HCT116 (cell line): ENCODE results near the gene TAF6.

Experiments
- EZH2 ChIP-seq: fragments of 200-600 bp; sonication (generic); IDR thresholded peaks from 2 replicates; pipeline ENCODE4 v1.6.1; 2017; ENCODE audit warnings: antibody characterized with exemption, mixed run types
- EZH2phosphoT487 ChIP-seq: fragments of 200-600 bp; IDR thresholded peaks from 2 replicates; pipeline ENCODE4 v1.6.1; 2018; ENCODE audit warnings: antibody characterized with exemption, borderline replicate concordance
- JUND ChIP-seq: IDR thresholded peaks from 2 replicates; pipeline ENCODE4 v1.6.1; 2012
- POLR2A ChIP-seq: IDR thresholded peaks from 2 replicates; pipeline ENCODE4 v1.7.0; 2011; ENCODE audit warnings: borderline replicate concordance; ENCODE audit not compliant: insufficient read depth, insufficient read length; ENCODE audit errors: extremely low read depth
- RAD21 ChIP-seq: IDR thresholded peaks from 2 replicates; pipeline ENCODE4 v1.6.1; 2012; ENCODE audit warnings: low read depth, mild to moderate bottlenecking
- SIN3A ChIP-seq: IDR thresholded peaks from 2 replicates; pipeline ENCODE4 v1.6.1; 2012; ENCODE audit warnings: low read depth
- TCF7L2 ChIP-seq: IDR thresholded peaks from 2 replicates; pipeline ENCODE4 v1.7.0; 2011; ENCODE audit warnings: borderline replicate concordance, inconsistent platforms; ENCODE audit not compliant: insufficient read depth, insufficient read length; ENCODE audit errors: extremely low read depth
- YY1 ChIP-seq: IDR thresholded peaks from 2 replicates; pipeline ENCODE4 v1.6.1; 2011; ENCODE audit warnings: low read length, low read depth, moderate library complexity, mild to moderate bottlenecking; ENCODE audit not compliant: insufficient replicate concordance; ENCODE audit errors: extremely low read depth
- ZFX ChIP-seq: fragments of 450-650 bp; IDR thresholded peaks from 2 replicates; pipeline ENCODE4 v1.6.1; 2017
- ZNF274 ChIP-seq: fragments of 200-500 bp; sonication (Bioruptor generic); IDR thresholded peaks from 2 replicates; pipeline ENCODE4 v1.6.1; 2014; ENCODE audit warnings: mild to moderate bottlenecking, low read depth, low read length, inconsistent platforms
- TF ChIP-seq, protein P1 (sequence below), 3 experiments: fragments of 200-600 bp in 1 of 3; sonication (generic) in 1 of 3; IDR thresholded peaks in 2 of 3; conservative IDR thresholded peaks in 1 of 3; 2 replicates each; pipeline ENCODE4 v1.5.1; 2012 to 2017; ENCODE audit warnings: low read depth in 2 of 3, low read length in 2 of 3, antibody characterized with exemption in 1 of 3, borderline replicate concordance in 1 of 3, control low read depth in 1 of 3, mild to moderate bottlenecking in 1 of 3, mixed read lengths in 1 of 3, mixed run types in 1 of 3, moderate library complexity in 1 of 3; ENCODE audit not compliant: insufficient read depth in 1 of 3

DNA sequence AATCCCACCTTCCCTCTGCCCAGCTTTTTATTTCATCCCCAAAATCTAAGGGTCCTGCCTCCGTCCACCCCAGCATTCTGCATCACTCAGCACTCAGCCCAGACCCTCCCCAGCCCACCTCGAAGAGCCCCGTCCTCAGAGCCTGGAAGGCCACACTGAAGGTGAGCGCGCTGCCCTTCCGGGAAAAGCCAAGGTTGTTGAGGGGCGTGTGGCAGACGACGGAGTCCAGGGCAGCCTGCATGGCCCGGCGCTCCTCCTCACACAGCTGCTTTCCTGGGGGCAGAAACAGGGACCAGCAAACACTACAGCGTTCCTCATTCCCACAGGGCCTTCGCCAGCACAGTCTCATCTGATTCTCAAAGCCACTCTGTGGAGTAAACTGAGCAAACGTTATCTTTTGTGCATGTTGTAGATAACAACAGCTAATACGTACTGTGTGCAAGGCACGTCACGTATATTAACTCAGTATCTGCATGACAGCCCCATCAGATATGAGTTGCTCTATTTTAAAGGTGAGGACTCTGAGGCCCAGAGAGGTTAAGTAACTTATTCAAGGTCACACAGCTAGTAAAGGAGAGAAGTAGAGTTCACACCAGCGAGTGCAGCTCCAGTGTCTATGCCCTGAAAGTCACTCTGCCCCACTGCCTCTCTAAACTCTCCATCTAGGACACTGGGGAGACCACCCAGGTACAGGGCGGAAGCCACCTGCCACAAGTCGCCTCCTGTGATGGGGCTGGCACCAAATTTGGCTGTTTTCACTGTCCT, 36.6 kb upstream of the TAF6 start:
- TF ChIP-seq POLR2A (no peak), JUND (no peak), SIN3A (no peak), EZH2 (no peak), TCF7L2 (no peak), YY1 (no peak), ZNF274 (no peak), EZH2phosphoT487 (no peak), ZFX (no peak), RAD21 (no peak)
- TF ChIP-seq, protein P1, sequence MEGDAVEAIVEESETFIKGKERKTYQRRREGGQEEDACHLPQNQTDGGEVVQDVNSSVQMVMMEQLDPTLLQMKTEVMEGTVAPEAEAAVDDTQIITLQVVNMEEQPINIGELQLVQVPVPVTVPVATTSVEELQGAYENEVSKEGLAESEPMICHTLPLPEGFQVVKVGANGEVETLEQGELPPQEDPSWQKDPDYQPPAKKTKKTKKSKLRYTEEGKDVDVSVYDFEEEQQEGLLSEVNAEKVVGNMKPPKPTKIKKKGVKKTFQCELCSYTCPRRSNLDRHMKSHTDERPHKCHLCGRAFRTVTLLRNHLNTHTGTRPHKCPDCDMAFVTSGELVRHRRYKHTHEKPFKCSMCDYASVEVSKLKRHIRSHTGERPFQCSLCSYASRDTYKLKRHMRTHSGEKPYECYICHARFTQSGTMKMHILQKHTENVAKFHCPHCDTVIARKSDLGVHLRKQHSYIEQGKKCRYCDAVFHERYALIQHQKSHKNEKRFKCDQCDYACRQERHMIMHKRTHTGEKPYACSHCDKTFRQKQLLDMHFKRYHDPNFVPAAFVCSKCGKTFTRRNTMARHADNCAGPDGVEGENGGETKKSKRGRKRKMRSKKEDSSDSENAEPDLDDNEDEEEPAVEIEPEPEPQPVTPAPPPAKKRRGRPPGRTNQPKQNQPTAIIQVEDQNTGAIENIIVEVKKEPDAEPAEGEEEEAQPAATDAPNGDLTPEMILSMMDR (IDR thresholded peaks at IDR 0.05 in 2 of 3, conservative IDR thresholded peaks at IDR 0.05 in 1 of 3; ENCODE audit: borderline replicate concordance in 1 of 3, insufficient read depth in 1 of 3, low read depth in 2 of 3, low read length in 2 of 3): no peak
